Activated CD4-positive, alpha-beta T cell treated with anti-CD3 and anti-CD28 coated beads for 48 hours (primary cell): Measurements from ENCODE around the gene SLC4A2.
"Not testable (repeated sequence)": the region's sequence is repeated elsewhere in the genome, so short reads cannot be mapped to it uniquely, and the experiment has no call there.

Source experiments
- DNase-seq: peaks from one replicate; pipeline ENCODE4 v3.0.0-alpha.2; 2020

The SLC4A2 gene

DNA sequence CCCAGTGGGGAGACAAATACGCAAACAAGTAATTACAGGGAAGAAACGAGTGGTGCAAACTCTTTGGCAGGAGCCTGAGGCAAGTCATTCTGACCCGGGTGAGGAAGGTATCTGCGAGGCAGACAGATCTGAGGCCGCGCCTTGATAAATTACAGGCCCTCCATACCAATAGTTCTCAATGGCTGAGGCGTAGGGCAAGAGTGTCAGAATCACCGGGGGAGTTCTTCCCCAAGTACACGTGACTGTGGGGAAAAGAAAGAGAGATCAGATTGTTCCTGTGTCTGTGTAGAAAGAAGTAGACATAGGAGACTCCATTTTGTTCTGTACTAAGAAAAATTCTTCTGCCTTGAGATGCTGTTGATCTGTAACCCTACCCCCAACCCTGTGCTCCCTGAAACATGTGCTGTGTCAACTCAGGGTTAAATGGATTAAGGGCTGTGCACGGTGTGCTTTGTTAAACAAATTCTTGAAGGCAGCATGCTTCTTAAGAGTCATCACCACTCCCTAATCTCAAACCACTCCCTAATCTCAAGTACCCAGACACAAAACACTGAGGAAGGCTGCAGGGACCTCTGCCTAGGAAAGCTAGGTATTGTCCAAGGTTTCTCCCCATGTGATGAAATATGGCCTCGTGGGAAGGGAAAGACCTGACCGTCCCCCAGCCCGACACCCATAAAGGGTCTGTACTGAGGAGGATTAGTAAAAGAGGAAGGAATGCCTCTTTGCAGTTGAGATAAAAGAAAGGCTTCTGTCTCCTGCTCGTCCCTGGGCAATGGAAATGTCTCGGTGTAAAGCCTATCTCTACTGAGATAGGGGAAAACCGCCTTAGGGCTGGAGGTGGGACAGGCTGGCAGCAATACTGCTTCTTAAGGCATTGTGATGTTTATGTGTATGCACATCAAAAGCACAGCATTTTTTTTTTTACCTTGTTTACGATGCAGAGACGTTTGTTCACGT, 32.3 kb upstream of the SLC4A2 start:
- not testable (repeated sequence) for DNase-seq

DNA sequence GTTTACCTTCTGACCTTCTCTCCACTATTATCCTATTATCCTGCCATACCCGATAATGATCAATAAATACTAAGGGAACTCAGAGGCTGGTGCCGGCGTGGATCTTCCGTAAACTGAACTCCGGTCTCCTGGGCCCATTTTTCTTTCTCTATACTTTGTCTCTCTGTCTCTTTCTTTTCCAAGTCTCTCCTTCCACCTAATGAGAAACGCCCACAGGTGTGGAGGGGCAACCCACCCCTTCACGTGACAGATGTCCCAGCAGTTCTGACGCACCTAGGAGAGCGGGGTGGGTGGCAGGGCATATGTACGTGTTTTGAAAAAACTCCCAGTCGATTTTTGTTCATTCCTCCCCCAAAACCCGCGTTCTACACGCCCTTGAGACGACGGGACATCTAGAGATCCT, 31.7 kb upstream of the SLC4A2 start:
- not testable (repeated sequence) for DNase-seq

- peak; percentile 99 for DNase-seq
These were observed 31.1 kb upstream of the SLC4A2 start, which contains the start of gene ABCB8 for GRCh38 chr7:151028131-151028947. TSS of gene ABCB8 (plus strand) at chr7:151028450. CDS start at chr7:151028516, 66 bp downstream.

GRCh38 chr7:151028948-151029501, 30.4 kb upstream of the SLC4A2 start:
- no peak for DNase-seq

- no peak for DNase-seq
These were observed 28.4 kb upstream of the SLC4A2 start for GRCh38 chr7:151031011-151031410.

DNA sequence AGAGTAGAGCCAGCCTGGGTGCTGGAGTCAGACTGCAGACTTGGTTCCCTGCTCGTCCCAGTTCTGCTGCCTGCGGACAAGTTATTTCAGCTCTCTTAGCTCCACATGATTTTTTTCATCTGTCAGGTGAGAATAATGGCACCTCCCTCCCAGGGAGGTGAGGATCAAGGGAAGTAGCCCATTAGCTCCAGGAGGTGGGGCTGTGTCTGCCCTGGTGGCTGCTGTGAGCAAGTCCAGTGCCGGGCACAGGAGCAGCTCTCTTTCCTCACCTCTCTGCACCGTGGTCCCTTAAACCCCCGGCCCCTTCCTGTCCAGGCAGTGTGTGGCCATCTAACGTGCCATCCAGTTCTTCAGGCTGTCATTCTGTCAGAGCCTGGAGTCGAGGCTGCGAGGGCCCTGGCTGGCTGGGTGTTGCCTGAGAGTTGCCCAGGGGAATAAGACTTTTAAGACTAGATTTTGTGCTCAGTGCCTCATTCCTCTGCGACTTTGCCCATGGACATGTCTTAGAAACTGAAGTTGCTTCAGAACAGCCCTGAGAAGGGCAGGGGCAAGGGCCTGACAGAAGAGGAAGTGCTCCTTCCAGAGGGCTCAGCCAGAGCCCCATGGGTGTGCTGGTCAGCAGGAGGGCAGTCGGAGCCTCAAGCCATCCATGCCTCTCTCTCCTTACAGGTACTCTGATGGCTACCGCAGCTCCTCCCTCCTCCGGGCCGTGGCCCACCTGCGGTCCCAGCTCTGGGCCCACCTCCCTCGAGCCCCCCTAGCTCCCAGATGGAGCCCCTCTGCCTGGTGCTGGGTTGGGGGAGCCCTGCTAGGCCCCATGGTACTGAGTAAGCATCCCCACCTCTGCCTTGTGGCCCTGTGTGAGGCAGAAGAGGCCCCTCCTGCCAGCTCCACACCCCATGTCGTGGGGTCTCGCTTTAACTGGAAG, 26.2 kb upstream of the SLC4A2 start:
- no peak for DNase-seq

DNA sequence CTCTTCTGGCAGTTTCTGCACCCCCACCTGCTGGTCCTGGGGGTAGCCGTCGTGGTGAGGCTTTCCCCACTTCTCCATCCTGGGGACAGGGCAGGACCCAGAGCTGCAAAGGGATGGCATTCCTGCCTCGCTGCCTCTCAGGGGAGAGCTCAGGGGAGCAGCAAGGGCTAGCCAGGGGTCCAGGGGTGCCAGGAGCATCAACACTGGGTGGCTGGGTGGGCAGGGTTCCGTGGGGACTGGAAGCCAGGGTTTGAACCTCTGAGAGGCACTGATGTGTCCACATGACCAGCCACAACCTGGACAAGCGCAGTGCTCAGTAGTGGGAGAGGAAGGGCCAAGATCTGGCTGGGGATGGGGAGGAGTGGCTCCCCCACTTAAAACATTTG, 25.5 kb upstream of the SLC4A2 start:
- no peak for DNase-seq

GRCh38 chr7:151034312-151035025, 24.9 kb upstream of the SLC4A2 start:
- DNase-seq = no peak

DNA sequence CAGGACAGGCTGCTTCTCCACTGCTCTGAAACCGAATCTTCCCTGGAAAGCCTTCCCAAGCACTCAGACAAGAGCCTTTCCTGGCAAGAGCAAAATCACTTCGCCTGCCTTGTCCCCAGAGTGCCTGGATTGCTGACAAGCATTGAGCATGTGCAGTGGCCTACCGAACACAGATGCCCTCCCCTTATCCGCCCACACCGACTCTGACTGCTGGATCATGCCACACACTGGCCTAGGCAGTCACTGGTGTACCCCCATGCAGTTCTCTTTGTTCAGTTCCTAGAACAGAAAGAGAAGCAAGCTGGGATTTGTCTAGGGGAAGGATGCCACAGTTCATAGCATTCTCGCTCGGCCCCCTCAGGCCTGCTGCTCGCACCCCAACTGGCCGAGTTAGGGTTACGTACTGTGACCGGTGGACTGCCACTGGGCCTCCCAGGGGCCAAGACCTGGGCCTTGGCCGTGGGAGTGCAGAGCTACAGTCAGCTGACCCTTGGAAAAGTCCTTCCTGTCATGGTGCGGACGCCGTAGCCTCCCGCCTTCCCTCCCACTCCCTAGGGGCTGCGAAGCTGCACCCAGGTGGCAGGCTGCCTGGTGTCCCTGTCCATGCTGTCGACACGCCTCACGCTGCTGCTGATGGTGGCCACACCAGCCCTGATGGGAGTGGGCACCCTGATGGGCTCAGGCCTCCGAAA, 24.2 kb upstream of the SLC4A2 start:
- no peak for DNase-seq

DNA sequence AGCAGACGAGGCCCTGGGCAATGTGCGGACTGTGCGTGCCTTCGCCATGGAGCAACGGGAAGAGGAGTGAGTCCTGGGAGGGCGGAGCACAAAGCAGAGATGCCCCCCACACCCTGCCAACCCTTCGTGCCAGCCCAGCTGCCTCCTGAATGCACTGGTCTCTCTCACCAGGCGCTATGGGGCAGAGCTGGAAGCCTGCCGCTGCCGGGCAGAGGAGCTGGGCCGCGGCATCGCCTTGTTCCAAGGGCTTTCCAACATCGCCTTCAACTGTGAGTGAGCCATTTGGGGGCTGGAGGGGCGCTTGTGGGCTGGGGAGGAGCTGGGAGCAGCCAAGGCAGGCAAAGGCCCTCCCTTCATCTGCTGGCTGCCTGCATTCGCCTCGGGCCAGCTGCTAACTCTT, 23.5 kb upstream of the SLC4A2 start:
- no peak for DNase-seq

DNA sequence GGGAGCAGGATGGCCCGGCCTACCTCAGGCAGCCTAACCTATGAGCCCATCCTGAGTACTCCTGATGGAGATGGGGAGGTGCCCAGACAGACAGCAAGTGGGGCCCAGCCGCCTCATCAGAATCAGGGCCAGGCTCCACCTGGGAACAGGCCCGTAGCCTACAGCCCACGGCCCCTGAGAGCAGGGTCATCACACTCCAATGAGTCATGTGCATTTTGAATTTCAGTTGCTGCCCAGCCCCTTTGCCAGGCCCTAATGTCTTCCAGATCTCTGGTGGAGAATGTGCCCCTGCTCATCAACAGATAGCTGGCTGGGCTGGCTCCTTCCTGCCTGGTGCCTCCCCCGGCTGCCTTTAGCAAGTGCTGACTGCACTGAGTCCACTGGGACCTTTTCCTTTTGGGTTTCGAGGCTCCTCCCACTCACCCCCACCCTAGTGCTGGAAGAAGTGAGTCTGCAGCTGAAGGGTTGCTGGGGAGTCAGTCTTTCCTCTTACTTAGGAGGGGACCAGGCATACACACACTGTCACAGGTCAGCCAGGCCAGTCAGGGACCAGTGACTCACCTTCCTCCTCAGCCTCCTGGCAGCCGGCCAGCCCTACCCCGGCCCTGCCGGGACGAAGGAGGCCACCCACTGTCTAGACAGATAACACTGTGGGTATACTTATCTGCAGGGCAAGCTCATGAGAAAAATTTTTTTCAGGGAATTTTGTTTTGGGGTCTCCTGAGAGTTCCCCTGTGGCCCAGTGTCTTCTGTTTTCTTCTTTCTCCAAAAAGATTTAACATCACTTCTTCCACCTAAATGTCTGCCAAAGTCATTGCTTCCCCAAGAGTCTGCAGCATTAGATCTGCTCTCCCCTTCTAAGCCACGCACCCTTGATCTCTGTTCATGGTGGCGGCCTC, 20.2 kb upstream of the SLC4A2 start:
- peak; percentile 88 for DNase-seq

DNA sequence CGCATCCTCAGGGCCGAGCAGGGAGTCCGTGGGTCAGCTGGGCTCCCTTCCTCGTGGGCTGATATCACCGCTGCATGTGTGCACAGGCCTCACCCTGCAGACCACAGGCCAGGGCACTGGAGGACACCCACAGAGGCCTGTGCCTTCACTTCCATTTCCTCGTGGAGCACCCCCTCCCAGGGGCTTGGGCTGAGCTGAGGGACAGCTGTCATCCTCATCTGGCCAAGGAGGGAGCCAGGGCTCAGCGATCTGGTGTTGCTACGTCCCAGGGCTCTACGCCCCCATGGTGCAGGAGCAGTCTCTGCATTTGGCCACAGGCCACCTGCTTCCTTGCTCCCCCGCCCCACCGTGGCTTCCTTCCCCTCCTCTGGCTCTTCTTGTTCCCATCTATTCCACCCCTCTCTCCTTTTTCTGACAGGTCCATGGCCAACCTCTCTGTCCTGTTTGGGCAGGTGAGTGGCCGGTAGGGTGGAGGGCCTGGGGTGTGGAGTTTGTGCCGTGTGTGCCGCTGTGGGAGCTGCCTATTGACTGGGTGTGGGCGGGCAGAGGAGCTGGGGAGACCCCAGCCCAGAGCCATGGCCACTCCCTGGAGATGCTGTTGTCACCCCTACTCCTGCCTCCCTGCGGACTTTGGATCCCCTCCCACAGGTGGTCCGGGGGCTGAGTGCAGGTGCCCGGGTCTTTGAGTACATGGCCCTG, 19.4 kb upstream of the SLC4A2 start:
- no peak for DNase-seq

DNA sequence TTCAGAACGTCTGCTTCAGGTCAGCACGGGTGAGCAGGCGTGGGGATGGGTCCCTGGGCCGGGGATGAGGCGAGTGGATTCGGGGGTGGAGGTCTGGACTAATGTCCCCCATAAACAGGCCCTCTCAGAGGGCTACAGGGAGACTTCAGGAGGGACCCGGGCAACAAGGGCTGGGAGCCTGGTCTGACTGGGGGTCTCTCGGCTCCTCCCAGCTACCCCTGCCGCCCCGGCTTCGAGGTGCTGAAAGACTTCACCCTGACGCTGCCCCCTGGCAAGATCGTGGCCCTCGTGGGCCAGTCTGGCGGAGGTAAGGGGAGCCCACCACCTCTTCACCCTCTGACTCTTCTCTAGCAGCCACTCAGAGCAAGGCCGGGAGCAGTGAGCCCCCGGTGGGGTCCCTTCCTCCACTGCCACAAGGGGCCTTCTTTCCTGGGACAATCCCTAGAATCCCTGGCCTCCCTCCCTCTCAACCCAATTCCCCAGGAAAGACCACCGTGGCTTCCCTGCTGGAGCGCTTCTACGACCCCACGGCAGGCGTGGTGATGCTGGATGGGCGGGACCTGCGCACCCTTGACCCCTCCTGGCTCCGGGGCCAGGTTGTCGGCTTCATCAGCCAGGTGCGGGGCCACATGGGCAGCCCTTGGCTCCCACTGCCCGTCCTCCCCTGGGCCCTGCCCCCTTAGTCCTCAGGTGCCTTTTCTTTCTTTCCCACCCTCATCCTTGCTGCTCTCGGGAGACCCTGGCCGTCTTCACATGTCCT, 18.6 kb upstream of the SLC4A2 start:
- DNase-seq = no peak

DNA sequence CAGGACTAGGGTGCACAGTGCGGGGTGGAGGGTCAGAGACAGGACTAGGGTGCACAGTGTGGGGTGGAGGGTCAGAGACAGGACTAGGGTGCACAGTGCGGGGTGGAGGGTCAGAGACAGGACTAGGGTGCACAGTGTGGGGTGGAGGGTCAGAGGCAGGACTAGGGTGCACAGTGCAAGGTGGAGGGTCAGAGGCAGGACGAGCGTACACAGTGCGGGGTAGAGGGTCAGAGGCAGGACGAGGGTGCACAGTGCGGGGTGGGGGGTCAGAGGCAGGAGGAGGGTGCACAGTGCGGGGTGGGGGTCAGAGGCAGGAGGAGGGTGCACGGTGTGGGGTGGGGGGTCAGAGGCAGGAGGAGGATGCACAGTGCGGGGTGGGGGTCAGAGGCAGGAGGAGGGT, 15.9 kb upstream of the SLC4A2 start:
- not testable (repeated sequence) for DNase-seq

DNA sequence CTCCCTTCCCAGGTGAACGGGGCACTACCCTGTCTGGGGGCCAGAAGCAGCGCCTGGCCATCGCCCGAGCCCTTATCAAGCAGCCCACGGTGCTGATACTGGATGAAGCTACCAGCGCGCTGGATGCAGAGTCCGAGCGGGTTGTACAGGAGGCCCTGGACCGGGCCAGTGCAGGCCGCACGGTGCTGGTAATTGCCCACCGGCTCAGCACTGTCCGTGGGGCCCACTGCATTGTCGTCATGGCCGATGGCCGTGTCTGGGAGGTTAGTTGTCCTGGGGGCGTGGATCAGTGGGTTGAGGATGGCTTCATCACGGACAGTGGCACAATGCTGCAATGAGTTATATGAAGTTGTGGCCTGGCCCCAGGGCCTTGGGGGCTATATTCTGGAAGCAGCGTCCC, 15.4 kb upstream of the SLC4A2 start:
- DNase-seq = no peak

DNA sequence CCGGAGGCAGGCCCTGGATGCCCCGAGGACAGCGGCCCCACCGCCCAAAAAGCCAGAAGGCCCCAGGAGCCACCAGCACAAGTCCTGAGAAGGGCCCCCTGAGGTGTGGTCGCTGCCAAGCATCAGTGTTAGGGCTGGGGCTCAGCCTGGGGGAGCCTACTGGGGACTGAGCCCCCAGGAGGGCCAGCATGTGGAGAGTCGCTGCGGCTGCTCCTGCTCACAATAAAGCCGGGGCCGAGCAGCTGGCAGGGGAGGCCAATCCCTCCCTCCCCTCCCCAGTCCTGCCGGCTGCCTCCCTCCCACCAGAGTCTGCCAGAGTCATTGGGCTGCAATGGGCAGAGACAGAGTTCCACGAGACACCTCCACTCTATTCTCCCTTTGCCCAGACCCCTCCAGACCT, 14.1 kb upstream of the SLC4A2 start:
- no peak for DNase-seq

GRCh38 chr7:151045967-151046366, 13.4 kb upstream of the SLC4A2 start:
- no peak for DNase-seq
